Calu3 (cell line): ENCODE measurements around the gene IGF1R. TPM values are rescaled to one million over a fixed set of nuclear protein-coding genes. Genes with fewer than 3 reads are reported as not detected.
A peak's percentile ranks its signal among the peaks of the same experiment; 100 is the strongest.

Experiments
- BruUV-seq: library from RNA; stranded (reverse); fragments of 400-500 nt; replicated peaks from 2 replicates; lab custom pipeline; 2021; lab: Mats Ljungman, UMichigan
- CTCF ChIA-PET: fragments of 300-600 bp; sonication (Branson Sonifier 250); formaldehyde crosslinking; loops from one replicate; lab custom pipeline; 2022; ENCODE audit warnings: antibody characterized with exemption; lab: Charles Lee
- DNase-seq: peaks from one replicate; pipeline ENCODE4 v3.0.0; 2022
- H3K27ac Mint-ChIP-seq: one replicate; pipeline ENCODE4 v1.8.0; 2022; ENCODE audit warnings: mixed read lengths; ENCODE audit not compliant: unreplicated experiment
- H3K27me3 Mint-ChIP-seq: one replicate; pipeline ENCODE4 v1.8.0; 2022; ENCODE audit warnings: mixed read lengths; ENCODE audit not compliant: unreplicated experiment
- H3K36me3 Mint-ChIP-seq: one replicate; pipeline ENCODE4 v1.8.0; 2022; ENCODE audit warnings: mild to moderate bottlenecking, moderate library complexity, mixed read lengths; ENCODE audit not compliant: insufficient read depth, unreplicated experiment
- H3K4me1 Mint-ChIP-seq: one replicate; pipeline ENCODE4 v1.8.0; 2022; ENCODE audit warnings: mild to moderate bottlenecking, low read depth, mixed read lengths; ENCODE audit not compliant: unreplicated experiment
- H3K4me3 Mint-ChIP-seq: one replicate; pipeline ENCODE4 v1.8.0; 2022; ENCODE audit warnings: mild to moderate bottlenecking, low read depth, moderate library complexity, mixed read lengths; ENCODE audit not compliant: unreplicated experiment
- H3K9me3 Mint-ChIP-seq: one replicate; pipeline ENCODE4 v1.8.0; 2022; ENCODE audit warnings: low read depth, mixed read lengths; ENCODE audit not compliant: unreplicated experiment
- CTCF ChIP-seq: fragments of 200-600 bp; IDR thresholded peaks from one replicate; pipeline ENCODE4 v1.8.0; 2022; ENCODE audit warnings: antibody characterized with exemption; ENCODE audit not compliant: unreplicated experiment
- intact Hi-C: fragments of 100-400 bp; cut with micrococcal nuclease; formaldehyde crosslinking; loops from one replicate; pipeline ENCODE4 v1.10.0; 2022; ENCODE audit not compliant: unreplicated experiment
- total RNA-seq: library from RNA; stranded (reverse); gene quantifications from 2 replicates; pipeline ENCODE4 v1.2.3, GENCODE V29; 2022

Gene IGF1R
- total RNA-seq, 1 experiment from 2014 or later, result 73.9 TPM

- peaks cover 35% of the 10 kb centered on the region for H3K4me1 Mint-ChIP-seq
- no TSS peak for BruUV-seq
- CTCF ChIA-PET, result interaction anchor here (0.6 to 2.7 kb wide), 2 partner anchors 71 to 115 kb away, joined by 3 to 9 read pairs; no protein-coding TSS in a partner anchor
- intact Hi-C loops, result loop anchor here (2.0 to 10.0 kb wide), 3 partner anchors 121 to 295 kb away; no protein-coding TSS in a partner anchor
- no peaks in the 10 kb centered on the region for H3K9me3 Mint-ChIP-seq
- H3K27me3 Mint-ChIP-seq, result no peaks in the 10 kb centered on the region
- TF ChIP-seq CTCF, result peak; percentile 94
- no peak overlapping the region for H3K27ac Mint-ChIP-seq
- peak; percentile 87 for DNase-seq
- no peaks in the 10 kb centered on the region for H3K36me3 Mint-ChIP-seq
- no peak overlapping the region for H3K4me3 Mint-ChIP-seq
Observed at GRCh38 chr15:98779463-98780071, 131.2 kb downstream of the IGF1R start.

GRCh38 chr15:98781838-98782237 lies 133.5 kb downstream of the IGF1R start:
- intact Hi-C loops, result loop anchor here (2.0 to 10.0 kb wide), 2 partner anchors 123 to 293 kb away; no protein-coding TSS in a partner anchor
- BruUV-seq, result no TSS peak
- no peak for DNase-seq
- Mint-ChIP-seq H3K36me3 (no peaks in the 10 kb centered on the region), H3K4me1 (peaks cover 54% of the 10 kb centered on the region), H3K27ac (no peak overlapping the region), H3K27me3 (no peaks in the 10 kb centered on the region), H3K9me3 (no peaks in the 10 kb centered on the region), H3K4me3 (no peak overlapping the region)
- CTCF ChIA-PET, result interaction anchor here (0.6 kb wide), 1 partner anchor 69 kb away, joined by 3 read pairs; no protein-coding TSS in a partner anchor
- no peak for TF ChIP-seq CTCF

- Mint-ChIP-seq H3K27ac (no peak overlapping the region), H3K4me3 (no peak overlapping the region), H3K4me1 (peaks cover 55% of the 10 kb centered on the region), H3K9me3 (no peaks in the 10 kb centered on the region), H3K36me3 (no peaks in the 10 kb centered on the region), H3K27me3 (no peaks in the 10 kb centered on the region)
- CTCF ChIA-PET, result no interaction called here
- TF ChIP-seq CTCF, result no peak
- no TSS peak for BruUV-seq
- no peak for DNase-seq
- intact Hi-C loops, result loop anchor here (10.0 kb wide), 1 partner anchor 292 kb away; no protein-coding TSS in a partner anchor
Observed at GRCh38 chr15:98782801-98783200, 134.5 kb downstream of the IGF1R start.

- CTCF ChIA-PET, result interaction anchor here (0.8 to 2.4 kb wide), 4 partner anchors 14 to 274 kb away, joined by 3 to 15 read pairs (median 5); no protein-coding TSS in a partner anchor
- Mint-ChIP-seq H3K4me3 (peak overlapping the region; percentile 54), H3K9me3 (no peaks in the 10 kb centered on the region), H3K4me1 (peaks cover 65% of the 10 kb centered on the region), H3K36me3 (no peaks in the 10 kb centered on the region), H3K27me3 (no peaks in the 10 kb centered on the region), H3K27ac (peak overlapping the region; percentile 83)
- intact Hi-C loops, result loop anchor here (5.0 to 10.0 kb wide), 3 partner anchors 112 to 289 kb away; no protein-coding TSS in a partner anchor
- DNase-seq, result no peak
- BruUV-seq, result no TSS peak
- no peak for TF ChIP-seq CTCF
Observed at GRCh38 chr15:98785431-98785806, 137.1 kb downstream of the IGF1R start.
